IMR-90 (cell line): ENCODE data around the gene PLAAT3. TPM values are rescaled to one million over a fixed set of nuclear protein-coding genes. Genes with fewer than 3 reads are reported as not detected.

Experiments
- ATAC-seq: fragments of 200-7000 bp; cut with Tn5 transposase; 2 replicates; pipeline ENCODE4 v1.9.1; 2020; ENCODE audit warnings: low read depth, mild to moderate bottlenecking, moderate library complexity
- BruUV-seq: library from RNA; stranded (reverse); fragments of 400-500 nt; replicated peaks from 2 replicates; lab custom pipeline; 2021; lab: Mats Ljungman, UMichigan
- CTCF ChIA-PET: fragments of 300-600 bp; formaldehyde crosslinking; extraction: SDS; loops from one replicate; lab custom pipeline; 2021; ENCODE audit warnings: antibody characterized with exemption; lab: Yijun Ruan, JAX
- POLR2A ChIA-PET: fragments of 300-600 bp; sonication (Branson Sonifier 250); formaldehyde crosslinking; loops from one replicate; lab custom pipeline; 2022; ENCODE audit warnings: antibody characterized with exemption; ENCODE audit not compliant: unreplicated experiment; lab: Charles Lee
- DNase-seq: peaks from one replicate; pipeline ENCODE4 v3.0.0; 2013
- H2AFZ ChIP-seq: replicated peaks from 2 replicates; pipeline ENCODE3; 2013; ENCODE audit warnings: low read length, mild to moderate bottlenecking; ENCODE audit not compliant: poor library complexity
- H2AK5ac ChIP-seq: 2 replicates; pipeline ENCODE4 v1.6.1; 2013; ENCODE audit warnings: low read depth, low read length, inconsistent platforms
- H2AK9ac ChIP-seq: replicated peaks from 2 replicates; pipeline ENCODE3; 2013; ENCODE audit warnings: mild to moderate bottlenecking, low read depth, low read length, moderate library complexity; ENCODE audit not compliant: poor library complexity
- H2BK120ac ChIP-seq: 2 replicates; pipeline ENCODE4 v1.6.1; 2013; ENCODE audit warnings: low read depth, low read length, inconsistent platforms
- H2BK15ac ChIP-seq: 3 replicates; pipeline ENCODE4 v1.6.1; 2013; ENCODE audit warnings: low read depth, low read length, inconsistent platforms
- H2BK20ac ChIP-seq: 2 replicates; pipeline ENCODE4 v1.6.1; 2013; ENCODE audit warnings: low read depth, mild to moderate bottlenecking, inconsistent platforms, low read length, moderate library complexity
- H2BK5ac ChIP-seq: 2 replicates; pipeline ENCODE4 v1.6.1; 2013; ENCODE audit warnings: mild to moderate bottlenecking, low read depth, low read length, inconsistent platforms; ENCODE audit not compliant: poor library complexity, severe bottlenecking
- H3K14ac ChIP-seq: replicated peaks from 2 replicates; pipeline ENCODE4 v1.6.1; 2013; ENCODE audit warnings: low read depth, low read length, inconsistent platforms
- H3K18ac ChIP-seq: 2 replicates; pipeline ENCODE4 v1.6.1; 2013; ENCODE audit warnings: low read depth, low read length, control low read depth
- H3K23ac ChIP-seq: 2 replicates; pipeline ENCODE4 v1.6.1; 2013; ENCODE audit warnings: low read depth, low read length, inconsistent platforms
- H3K27ac ChIP-seq: 2 replicates; pipeline ENCODE4 v1.5.1; 2013; ENCODE audit warnings: mild to moderate bottlenecking, control low read depth, low read length; ENCODE audit not compliant: insufficient read depth
- H3K27me3 ChIP-seq: 2 replicates; pipeline ENCODE4 v1.6.1; 2013; ENCODE audit warnings: low read length; ENCODE audit not compliant: control insufficient read depth, insufficient read depth
- H3K36me3 ChIP-seq: 2 replicates; pipeline ENCODE4 v1.6.1; 2013; ENCODE audit warnings: low read length, mixed read lengths; ENCODE audit not compliant: control insufficient read depth, insufficient read depth
- H3K4ac ChIP-seq: 2 replicates; pipeline ENCODE4 v1.6.1; 2013; ENCODE audit warnings: low read depth, low read length, inconsistent platforms
- H3K4me1 ChIP-seq: 2 replicates; pipeline ENCODE4 v1.6.1; 2013; ENCODE audit warnings: low read length, mixed read lengths; ENCODE audit not compliant: control insufficient read depth, insufficient read depth
- H3K4me2 ChIP-seq: 2 replicates; pipeline ENCODE4 v1.6.1; 2013; ENCODE audit warnings: low read depth, mild to moderate bottlenecking, control low read depth, low read length, moderate library complexity
- H3K4me3 ChIP-seq: 2 replicates; pipeline ENCODE4 v1.5.1; 2013; ENCODE audit warnings: low read depth, mild to moderate bottlenecking, control low read depth, low read length, moderate library complexity; ENCODE audit not compliant: insufficient read depth
- H3K56ac ChIP-seq: 2 replicates; pipeline ENCODE4 v1.6.1; 2013; ENCODE audit warnings: low read length, inconsistent platforms; ENCODE audit not compliant: insufficient read depth; ENCODE audit errors: extremely low read depth
- H3K79me1 ChIP-seq, 2 experiments: 2 replicates each; pipeline ENCODE4 v1.6.1; 2013; ENCODE audit warnings: low read length in 2 of 2, inconsistent platforms in 1 of 2, low read depth in 1 of 2
- H3K9ac ChIP-seq: 2 replicates; pipeline ENCODE4 v1.6.1; 2013; ENCODE audit warnings: low read depth, low read length, control low read depth
- H3K9me1 ChIP-seq: 2 replicates; pipeline ENCODE4 v1.6.1; 2013; ENCODE audit warnings: low read length, inconsistent platforms; ENCODE audit not compliant: insufficient read depth
- H3K9me3 ChIP-seq: 2 replicates; pipeline ENCODE4 v1.6.1; 2013; ENCODE audit warnings: low read length; ENCODE audit not compliant: control insufficient read depth, insufficient read depth
- H4K20me1 ChIP-seq: 2 replicates; pipeline ENCODE4 v1.6.1; 2013; ENCODE audit warnings: low read length, inconsistent platforms; ENCODE audit not compliant: insufficient read depth
- H4K5ac ChIP-seq: 2 replicates; pipeline ENCODE4 v1.6.1; 2013; ENCODE audit warnings: mild to moderate bottlenecking, low read depth, low read length, control low read depth
- H4K8ac ChIP-seq, 2 experiments: 2 replicates each; pipeline ENCODE4 v1.6.1; 2013; ENCODE audit warnings: low read depth in 2 of 2, low read length in 2 of 2, control low read depth in 1 of 2, inconsistent platforms in 1 of 2
- H4K91ac ChIP-seq: 2 replicates; pipeline ENCODE4 v1.6.1; 2013; ENCODE audit warnings: low read depth, low read length, inconsistent platforms; ENCODE audit not compliant: insufficient read depth
- CHD1 ChIP-seq: IDR thresholded peaks from 2 replicates; pipeline ENCODE4 v1.6.1; 2012; ENCODE audit warnings: low read depth, low read length, improper control_type of control experiment
- FOS ChIP-seq: fragments of 150-350 bp; IDR thresholded peaks from 2 replicates; pipeline ENCODE4 v1.6.1; 2016; ENCODE audit warnings: low read depth, low read length
- MAFK ChIP-seq: IDR thresholded peaks from 2 replicates; pipeline ENCODE4 v1.6.1; 2012; ENCODE audit warnings: low read depth, low read length, improper control_type of control experiment
- MXI1 ChIP-seq: IDR thresholded peaks from 2 replicates; pipeline ENCODE4 v1.6.1; 2012; ENCODE audit warnings: low read depth, mild to moderate bottlenecking, low read length, moderate library complexity, borderline replicate concordance
- NFE2L2 ChIP-seq: fragments of 150-350 bp; IDR thresholded peaks from 2 replicates; pipeline ENCODE4 v1.6.1; 2016; ENCODE audit warnings: low read depth, mild to moderate bottlenecking, low read length
- POLR2A ChIP-seq: IDR thresholded peaks from 2 replicates; pipeline ENCODE4 v1.6.1; 2012; ENCODE audit warnings: mild to moderate bottlenecking, low read depth, low read length
- dilution Hi-C: fragments of 300-500 bp; cut with HindIII; formaldehyde crosslinking; loops from one replicate; pipeline ENCODE4 v1.14.3; 2018; ENCODE audit warnings: low sequenced_read_pairs; ENCODE audit not compliant: unreplicated experiment
- in situ Hi-C: fragments of 300-500 bp; cut with MboI; formaldehyde crosslinking; loops from 3 replicates; pipeline ENCODE4 v1.14.3; 2019; ENCODE audit warnings: low sequenced_read_pairs, inconsistent platforms, mixed read lengths
- intact Hi-C: fragments of 100-400 bp; cut with micrococcal nuclease; formaldehyde crosslinking; loops from 2 replicates; pipeline ENCODE4 v1.10.0; 2022
- polyA plus RNA-seq, 3 experiments: library from polyadenylated mRNA; depleted of rRNA; stranded (reverse); fragments of >200 nt; gene quantifications; 2 replicates each; pipeline ENCODE4 v1.2.3, GENCODE V29; 2012; ENCODE audit warnings: low replicate concordance in 1 of 3
- total RNA-seq: library from RNA; depleted of rRNA; stranded (reverse); fragments of >200 nt; gene quantifications from 2 replicates; pipeline ENCODE4 v1.2.3, GENCODE V29; 2012
- TF ChIP-seq, protein P1 (sequence below): fragments of 150-350 bp; IDR thresholded peaks from 2 replicates; pipeline ENCODE4 v1.6.1; 2017; ENCODE audit warnings: mild to moderate bottlenecking, antibody characterized with exemption, low read length, low read depth

PLAAT3 gene
- total and polyA plus RNA-seq, 2 of the 4 experiments (the other 2 are of a cell fraction) = 3.2 to 3.9 TPM

DNA sequence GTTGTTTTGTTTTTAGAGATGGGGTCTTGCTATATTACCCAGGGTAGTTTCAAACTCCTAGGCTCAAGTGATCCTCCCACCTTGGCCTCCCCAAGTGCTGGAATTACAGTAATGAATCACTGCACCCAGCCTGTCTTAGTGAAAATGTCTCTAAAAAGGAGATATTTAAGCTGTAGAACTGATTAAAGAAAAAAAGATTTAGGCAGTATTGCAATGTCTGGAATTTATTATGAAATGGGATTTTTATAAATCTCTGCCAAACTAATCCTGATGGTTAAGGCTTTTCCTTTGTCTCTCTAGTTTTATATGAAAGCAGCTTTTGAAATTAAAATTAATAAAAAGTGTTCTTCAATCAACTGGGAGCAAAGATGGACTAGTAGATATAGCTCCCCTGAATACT, 2.1 kb downstream of the PLAAT3 start:
- Histone ChIP-seq H3K23ac (no peak overlapping the region), H3K4me1 (peaks cover 9% of the 10 kb centered on the region; the same call in 1 of the 2 replicates), H3K14ac (no peak overlapping the region), H4K8ac (no peak overlapping the region), H3K56ac (no peak overlapping the region), H2BK20ac (no peak overlapping the region), H3K27me3 (0 out of 2 replicates have a peak, but pooled peaks cover 2% of the 10 kb centered on the region), H3K9me3 (no peaks in the 10 kb centered on the region), H3K36me3 (no peaks in the 10 kb centered on the region), H2AFZ (no peak overlapping the region), H3K9me1 (no peaks in the 10 kb centered on the region; the same call in 1 of the 2 replicates), H3K4me3 (no peak overlapping the region), H3K18ac (no peak overlapping the region), H4K5ac (no peak overlapping the region), H4K91ac (no peak overlapping the region), H2BK5ac (no peak overlapping the region), H3K4ac (no peak overlapping the region), H3K4me2 (no peak overlapping the region), H2BK15ac (no peak overlapping the region), H2AK5ac (no peak overlapping the region), H3K9ac (no peak overlapping the region), H4K20me1 (no peaks in the 10 kb centered on the region), H3K79me1 (no peaks in the 10 kb centered on the region), H3K27ac (no peak overlapping the region), H2AK9ac (no peak overlapping the region), H2BK120ac (no peak overlapping the region)
- intact Hi-C loops (no loop called here), in situ Hi-C loops (no loop called here), dilution Hi-C loops (no loop called here)
- DNase-seq (no peak), ATAC-seq (no peak)
- BruUV-seq = no TSS peak
- CTCF ChIA-PET = interaction anchor here (0.7 kb wide), 2 partner anchors 93 to 101 kb away, joined by 3 read pairs; no protein-coding TSS in a partner anchor
- POLR2A ChIA-PET = no interaction called here
- TF ChIP-seq FOS = no peak
- TF ChIP-seq, protein P1, sequence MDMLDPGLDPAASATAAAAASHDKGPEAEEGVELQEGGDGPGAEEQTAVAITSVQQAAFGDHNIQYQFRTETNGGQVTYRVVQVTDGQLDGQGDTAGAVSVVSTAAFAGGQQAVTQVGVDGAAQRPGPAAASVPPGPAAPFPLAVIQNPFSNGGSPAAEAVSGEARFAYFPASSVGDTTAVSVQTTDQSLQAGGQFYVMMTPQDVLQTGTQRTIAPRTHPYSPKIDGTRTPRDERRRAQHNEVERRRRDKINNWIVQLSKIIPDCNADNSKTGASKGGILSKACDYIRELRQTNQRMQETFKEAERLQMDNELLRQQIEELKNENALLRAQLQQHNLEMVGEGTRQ = no peak
- no peak for TF ChIP-seq MAFK
- no peak for TF ChIP-seq POLR2A
- TF ChIP-seq NFE2L2 = no peak
- no peak for TF ChIP-seq CHD1
- no peak for TF ChIP-seq MXI1
